SK-N-SH treated with all-trans-retinoic acid at 6 μM for 48 hours (cell line): ENCODE data around the gene CCDC69.

Source experiments
- TOX ChIP-seq: fragments of 250-450 bp; sonication (Bioruptor Pico); IDR thresholded peaks from 2 replicates; pipeline ENCODE4 v1.8.0; 2021; ENCODE audit warnings: mild to moderate bottlenecking, moderate library complexity, borderline replicate concordance
- ZFP3 ChIP-seq: fragments of 250-450 bp; sonication (Bioruptor Pico); IDR thresholded peaks from 2 replicates; pipeline ENCODE4 v1.5.0; 2020; ENCODE audit warnings: mild to moderate bottlenecking, moderate library complexity

- TF ChIP-seq ZFP3 (CRISPR knock-in tag): no peak
- TF ChIP-seq TOX (CRISPR knock-in tag): no peak
Observed at GRCh38 chr5:151245680-151246219, 21.9 kb upstream of the CCDC69 start.
